SH-SY5Y (cell line): ENCODE results near the gene SMOC1.

Experiments used
- GATA2 ChIP-seq: IDR thresholded peaks from 2 replicates; pipeline ENCODE4 v1.6.1; 2011; ENCODE audit warnings: mild to moderate bottlenecking, low read depth, low read length
- GATA3 ChIP-seq: IDR thresholded peaks from 2 replicates; pipeline ENCODE4 v1.6.1; 2011; ENCODE audit warnings: low read depth, mild to moderate bottlenecking, low read length, moderate library complexity

DNA sequence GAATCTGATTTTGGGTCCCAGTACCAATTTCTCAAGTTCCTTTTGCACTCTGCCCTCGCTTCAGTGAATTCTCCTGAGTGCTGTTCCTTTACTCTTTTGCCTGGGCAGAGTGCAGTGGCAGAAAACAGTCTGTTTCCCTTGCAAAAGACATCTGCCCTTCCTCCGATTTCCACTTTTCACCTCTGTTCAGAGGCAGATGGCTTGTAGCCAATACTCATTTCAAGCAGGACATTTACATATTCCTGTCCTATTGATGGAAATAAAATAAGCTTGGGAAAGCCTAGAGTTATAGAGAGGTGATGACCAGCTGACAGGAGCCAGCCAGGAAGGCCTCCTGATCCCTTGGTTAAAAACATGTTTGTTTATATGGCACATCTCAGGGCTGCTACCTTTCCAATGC lies 198.5 kb downstream of the SMOC1 start:
- TF ChIP-seq GATA3 (no peak), GATA2 (no peak)
